ENCODE data around the gene SKI. TPM values are rescaled to one million over a fixed set of nuclear protein-coding genes. Genes with fewer than 3 reads are reported as not detected.

SKI gene
- total RNA-seq, 2 experiments from 2014 or later = 286 to 324 TPM

DNA sequence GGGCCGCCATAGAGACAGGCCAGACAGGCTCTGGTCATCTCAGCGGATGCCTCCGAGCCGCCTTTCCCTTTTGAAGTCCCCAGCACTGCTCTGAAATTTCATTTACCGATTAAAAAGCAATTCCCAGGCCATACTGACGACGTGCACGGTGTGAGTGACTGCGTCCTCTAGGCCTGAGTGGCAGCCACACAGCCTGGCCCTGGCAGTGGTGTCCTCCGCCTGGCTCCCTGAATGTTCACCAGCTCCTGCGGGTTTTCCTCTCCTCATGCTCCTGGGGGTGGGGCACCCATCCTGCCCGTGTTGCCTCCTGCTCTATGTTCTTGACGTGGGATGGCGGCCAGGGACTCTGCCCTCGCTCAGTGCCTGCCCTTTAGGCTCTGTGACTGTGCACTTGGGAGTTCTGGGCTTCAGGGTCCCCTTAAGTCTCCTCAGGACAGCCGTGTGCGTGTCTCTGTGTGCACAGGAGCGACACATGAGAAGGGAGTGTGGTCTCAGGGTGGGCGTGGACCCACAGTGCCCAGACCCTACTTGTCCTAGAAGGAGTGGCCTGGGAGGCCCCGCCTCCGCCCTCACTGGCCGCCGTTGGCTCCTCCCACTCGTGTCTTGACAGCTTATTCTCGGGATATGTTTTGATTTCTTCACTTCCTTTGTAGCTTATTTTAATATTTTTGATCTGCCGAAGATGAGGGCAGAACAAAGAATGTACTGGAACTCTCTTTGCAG, 3.6 kb downstream of the SKI start:
- Histone ChIP-seq H3K27me3 (ENCODE audit: control insufficient read depth in 1 of 2, insufficient read depth in 2 of 2, low read length in 2 of 2) (no peaks in the 10 kb centered on the region), H3K27ac (ENCODE audit: low read depth in 1 of 2, low read length in 2 of 2) (peak overlapping the region; percentile 80 to 92), H3K36me3 (ENCODE audit: insufficient read depth, low read length) (peaks cover 5% of the 10 kb centered on the region), H3K4me3 (ENCODE audit: low read length) (peak overlapping the region; percentile 95), H3K4me1 (ENCODE audit: insufficient read depth, low read length) (peaks cover 79% of the 10 kb centered on the region), H3K9me3 (ENCODE audit: control insufficient read depth in 1 of 2, insufficient read depth in 1 of 2, low read length in 2 of 2) (no peaks in the 10 kb centered on the region)
- H3K27me3 Mint-ChIP-seq = peaks cover 20% of the 10 kb centered on the region
- peaks cover 69% of the 10 kb centered on the region for H3K36me3 Mint-ChIP-seq (ENCODE audit: low read depth)
- ChIA-PET POLR2A (interaction anchor here (1.0 to 9.7 kb wide), 20 partner anchors 9 to 354 kb away, joined by 3 to 197 read pairs (median 5); partner anchors contain the start of genes FAAP20, MORN1, RER1 and TNFRSF14), CTCF (interaction anchor here (0.7 to 6.3 kb wide), 5 partner anchors 19 to 150 kb away, joined by 3 to 25 read pairs (median 8); partner anchors contain the start of gene FAAP20)
- TF ChIP-seq, protein P1, sequence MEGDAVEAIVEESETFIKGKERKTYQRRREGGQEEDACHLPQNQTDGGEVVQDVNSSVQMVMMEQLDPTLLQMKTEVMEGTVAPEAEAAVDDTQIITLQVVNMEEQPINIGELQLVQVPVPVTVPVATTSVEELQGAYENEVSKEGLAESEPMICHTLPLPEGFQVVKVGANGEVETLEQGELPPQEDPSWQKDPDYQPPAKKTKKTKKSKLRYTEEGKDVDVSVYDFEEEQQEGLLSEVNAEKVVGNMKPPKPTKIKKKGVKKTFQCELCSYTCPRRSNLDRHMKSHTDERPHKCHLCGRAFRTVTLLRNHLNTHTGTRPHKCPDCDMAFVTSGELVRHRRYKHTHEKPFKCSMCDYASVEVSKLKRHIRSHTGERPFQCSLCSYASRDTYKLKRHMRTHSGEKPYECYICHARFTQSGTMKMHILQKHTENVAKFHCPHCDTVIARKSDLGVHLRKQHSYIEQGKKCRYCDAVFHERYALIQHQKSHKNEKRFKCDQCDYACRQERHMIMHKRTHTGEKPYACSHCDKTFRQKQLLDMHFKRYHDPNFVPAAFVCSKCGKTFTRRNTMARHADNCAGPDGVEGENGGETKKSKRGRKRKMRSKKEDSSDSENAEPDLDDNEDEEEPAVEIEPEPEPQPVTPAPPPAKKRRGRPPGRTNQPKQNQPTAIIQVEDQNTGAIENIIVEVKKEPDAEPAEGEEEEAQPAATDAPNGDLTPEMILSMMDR (IDR thresholded peaks at IDR 0.05) = no peak
- ATAC-seq (ENCODE audit: poor library complexity) (peak; percentile 28), DNase-seq (peak; percentile 48 to 91 (median 84))
- intact Hi-C loops (cut with DNase I, micrococcal nuclease) = loop anchor here (2.0 to 5.0 kb wide), 5 partner anchors 15 to 81 kb away; no protein-coding TSS in a partner anchor
- H3K9me3 Mint-ChIP-seq = no peaks in the 10 kb centered on the region
- peaks cover 54% of the 10 kb centered on the region for H3K4me1 Mint-ChIP-seq (ENCODE audit: low read depth)
- H3K4me3 Mint-ChIP-seq = peak overlapping the region; percentile 99
- H3K27ac Mint-ChIP-seq = peak overlapping the region; percentile 100

DNA sequence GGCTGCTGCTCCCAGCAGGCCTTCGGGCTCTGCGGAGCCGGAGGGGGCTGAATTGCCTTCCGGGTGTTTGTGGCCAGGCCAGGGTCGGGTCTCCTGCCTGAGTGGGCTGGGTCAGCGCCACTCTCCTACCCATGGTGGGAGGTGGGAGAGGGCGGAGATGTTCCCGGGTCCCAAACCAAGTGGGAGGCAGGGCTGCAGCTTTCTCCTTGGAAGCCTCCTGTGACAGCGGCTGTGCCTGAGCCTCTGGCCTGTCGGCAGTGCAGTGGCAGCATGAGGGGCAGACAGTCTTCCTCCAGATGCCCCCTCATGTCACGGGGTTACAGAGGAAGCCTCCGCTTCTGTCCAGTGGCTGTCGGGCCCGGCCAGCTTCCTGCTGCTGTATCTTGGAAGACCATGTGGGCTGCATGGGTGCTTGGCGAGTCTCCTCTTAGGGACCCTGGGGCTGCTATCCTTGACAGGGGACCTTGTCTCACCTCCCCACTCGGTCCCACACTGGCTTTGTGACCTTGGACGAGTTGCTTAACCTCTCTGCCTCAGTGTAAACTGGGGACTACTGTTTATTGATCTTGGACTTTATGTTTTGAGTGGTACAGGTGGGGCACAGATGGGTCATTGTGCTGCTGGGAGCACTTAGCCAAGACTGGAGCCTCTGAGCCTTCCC, 4.3 kb downstream of the SKI start:
- CTCF ChIA-PET = interaction anchor here (0.7 to 6.3 kb wide), 6 partner anchors 11 to 149 kb away, joined by 3 to 25 read pairs (median 3); partner anchors contain the start of gene FAAP20
- POLR2A ChIA-PET = interaction anchor here (1.0 to 9.7 kb wide), 18 partner anchors 8 to 353 kb away, joined by 3 to 197 read pairs (median 5); partner anchors contain the start of genes FAAP20, MORN1 and RER1
- no peaks in the 10 kb centered on the region for H3K27me3 ChIP-seq (ENCODE audit: control insufficient read depth in 1 of 2, insufficient read depth in 2 of 2, low read length in 2 of 2)
- TF ChIP-seq, protein P1 (IDR thresholded peaks at IDR 0.05) = no peak
- intact Hi-C loops (cut with DNase I, micrococcal nuclease) = loop anchor here (2.0 to 5.0 kb wide), 4 partner anchors 22 to 80 kb away; no protein-coding TSS in a partner anchor
- Mint-ChIP-seq H3K9me3 (no peaks in the 10 kb centered on the region), H3K36me3 (ENCODE audit: low read depth) (peaks cover 76% of the 10 kb centered on the region), H3K27ac (peak overlapping the region; percentile 100), H3K27me3 (peaks cover 20% of the 10 kb centered on the region), H3K4me3 (peak overlapping the region; percentile 99), H3K4me1 (ENCODE audit: low read depth) (peaks cover 61% of the 10 kb centered on the region)
- peaks cover 83% of the 10 kb centered on the region for H3K4me1 ChIP-seq (ENCODE audit: insufficient read depth, low read length)
- no peak for ATAC-seq (ENCODE audit: poor library complexity)
- peaks cover 5% of the 10 kb centered on the region for H3K36me3 ChIP-seq (ENCODE audit: insufficient read depth, low read length)
- H3K27ac ChIP-seq (ENCODE audit: low read depth in 1 of 2, low read length in 2 of 2) = peak overlapping the region; percentile 80 to 92
- H3K9me3 ChIP-seq (ENCODE audit: control insufficient read depth in 1 of 2, insufficient read depth in 1 of 2, low read length in 2 of 2) = no peaks in the 10 kb centered on the region
- peak in 2 of 14 experiments; percentile 27 to 30 for DNase-seq
- H3K4me3 ChIP-seq (ENCODE audit: low read length) = peak overlapping the region; percentile 95

DNA sequence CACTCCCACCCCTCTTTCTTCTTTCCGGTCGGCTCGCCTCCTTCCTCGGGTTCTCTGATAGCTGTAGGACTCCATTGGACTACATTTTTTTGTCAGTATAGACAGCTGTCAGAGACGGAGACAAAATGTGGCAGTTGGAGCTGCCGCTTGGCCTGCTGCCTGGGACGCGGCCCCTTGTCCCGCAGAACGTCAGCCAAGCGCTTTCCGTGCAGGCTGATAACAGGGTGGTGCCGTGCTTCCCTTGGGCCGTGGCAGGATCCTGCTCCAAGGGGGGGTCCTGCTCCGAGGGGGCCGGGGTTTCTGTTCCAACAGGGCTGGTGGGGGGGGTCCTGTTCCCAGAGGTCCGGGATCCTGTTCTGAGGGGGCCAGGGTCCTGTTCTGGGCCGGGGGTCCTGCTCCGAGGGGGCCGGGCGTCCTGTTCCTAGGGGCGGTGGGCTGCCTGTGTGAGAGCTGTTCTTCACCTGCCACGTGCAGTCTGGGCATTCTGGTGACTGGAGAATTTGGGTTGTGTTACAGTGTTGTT, 4.9 kb downstream of the SKI start:
- H3K9me3 ChIP-seq (ENCODE audit: control insufficient read depth in 1 of 2, insufficient read depth in 1 of 2, low read length in 2 of 2) = no peaks in the 10 kb centered on the region
- POLR2A ChIA-PET = interaction anchor here (0.6 to 9.7 kb wide), 14 partner anchors 13 to 159 kb away, joined by 3 to 197 read pairs (median 6); partner anchors contain the start of gene FAAP20
- Mint-ChIP-seq H3K36me3 (ENCODE audit: low read depth) (peaks cover 80% of the 10 kb centered on the region), H3K27ac (peak overlapping the region; percentile 100), H3K27me3 (peaks cover 20% of the 10 kb centered on the region), H3K4me3 (peak overlapping the region; percentile 99), H3K4me1 (ENCODE audit: low read depth) (peaks cover 66% of the 10 kb centered on the region), H3K9me3 (no peaks in the 10 kb centered on the region)
- DNase-seq = peak in 4 of 14 experiments; percentile 11 to 50 (median 35)
- H3K27ac ChIP-seq (ENCODE audit: low read depth in 1 of 2, low read length in 2 of 2) = peak overlapping the region; percentile 80 to 92
- peak overlapping the region; percentile 95 for H3K4me3 ChIP-seq (ENCODE audit: low read length)
- peaks cover 7% of the 10 kb centered on the region for H3K36me3 ChIP-seq (ENCODE audit: insufficient read depth, low read length)
- peaks cover 88% of the 10 kb centered on the region for H3K4me1 ChIP-seq (ENCODE audit: insufficient read depth, low read length)
- intact Hi-C loops (cut with DNase I, micrococcal nuclease) = loop anchor here (2.0 to 5.0 kb wide), 4 partner anchors 22 to 79 kb away; no protein-coding TSS in a partner anchor
- CTCF ChIA-PET = interaction anchor here (0.6 to 6.3 kb wide), 4 partner anchors 10 to 68 kb away, joined by 3 to 25 read pairs (median 3); partner anchors contain the start of gene FAAP20
- TF ChIP-seq, protein P1 (IDR thresholded peaks at IDR 0.05) = no peak
- H3K27me3 ChIP-seq (ENCODE audit: control insufficient read depth in 1 of 2, insufficient read depth in 2 of 2, low read length in 2 of 2) = no peaks in the 10 kb centered on the region
- ATAC-seq (ENCODE audit: poor library complexity) = no peak

Data from CD4-positive, alpha-beta T cell (primary cell).